HG02798 (cell line): ENCODE data around the gene APOBEC3G.

Experiments used
- ATAC-seq: cut with Tn5 transposase; IDR thresholded peaks from one replicate; pipeline ENCODE4 v1.9.1; 2021; ENCODE audit warnings: mild to moderate bottlenecking; ENCODE audit not compliant: unreplicated experiment, poor library complexity

APOBEC3G gene

DNA sequence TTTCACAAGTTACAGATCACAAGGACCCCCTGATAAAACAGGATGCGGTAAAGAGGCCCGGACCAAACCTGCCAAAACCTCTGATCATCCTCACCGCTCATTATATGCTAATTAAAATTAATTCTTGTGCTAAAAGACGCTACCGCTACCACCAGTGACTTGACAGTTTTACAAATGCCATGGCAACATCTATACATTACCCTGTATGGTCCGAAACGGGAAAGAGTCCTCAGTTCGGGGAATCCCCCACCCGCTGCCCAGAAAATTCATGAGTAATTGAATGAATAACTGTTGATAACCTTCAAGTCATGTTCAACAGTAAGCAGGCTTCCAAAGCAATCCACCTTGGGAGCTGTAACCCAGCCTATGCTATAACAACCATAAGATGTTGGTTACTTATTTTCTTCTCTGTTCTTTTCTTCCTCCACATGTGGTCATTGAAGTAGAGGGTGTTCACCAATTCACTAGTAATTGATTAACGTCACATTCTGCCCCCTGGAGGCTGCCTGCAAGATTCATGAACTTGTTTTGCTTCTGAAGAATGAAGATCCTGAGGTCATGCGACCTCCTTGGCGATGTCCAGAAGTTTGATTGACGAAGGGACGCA is 40.6 kb downstream of the APOBEC3G start:
- ATAC-seq: peak; percentile 48

DNA sequence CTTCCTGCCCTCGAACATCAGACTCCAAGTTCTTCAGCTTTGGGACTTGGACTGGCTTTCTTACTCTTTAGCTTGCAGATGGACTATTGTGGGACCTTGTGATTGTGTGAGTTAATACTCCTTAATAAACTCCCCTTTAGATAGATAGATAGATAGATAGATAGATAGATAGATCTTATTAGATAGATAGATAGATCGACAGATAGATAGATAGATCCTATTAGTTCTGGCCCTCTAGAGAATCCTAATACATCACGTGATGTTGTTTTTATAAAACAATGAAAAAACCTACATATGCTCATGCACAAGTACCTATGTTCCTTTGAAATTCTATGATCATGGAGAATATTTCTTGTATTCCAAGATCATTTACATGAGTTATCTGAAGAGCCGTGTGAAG is 43.9 kb downstream of the APOBEC3G start:
- ATAC-seq: no peak

DNA sequence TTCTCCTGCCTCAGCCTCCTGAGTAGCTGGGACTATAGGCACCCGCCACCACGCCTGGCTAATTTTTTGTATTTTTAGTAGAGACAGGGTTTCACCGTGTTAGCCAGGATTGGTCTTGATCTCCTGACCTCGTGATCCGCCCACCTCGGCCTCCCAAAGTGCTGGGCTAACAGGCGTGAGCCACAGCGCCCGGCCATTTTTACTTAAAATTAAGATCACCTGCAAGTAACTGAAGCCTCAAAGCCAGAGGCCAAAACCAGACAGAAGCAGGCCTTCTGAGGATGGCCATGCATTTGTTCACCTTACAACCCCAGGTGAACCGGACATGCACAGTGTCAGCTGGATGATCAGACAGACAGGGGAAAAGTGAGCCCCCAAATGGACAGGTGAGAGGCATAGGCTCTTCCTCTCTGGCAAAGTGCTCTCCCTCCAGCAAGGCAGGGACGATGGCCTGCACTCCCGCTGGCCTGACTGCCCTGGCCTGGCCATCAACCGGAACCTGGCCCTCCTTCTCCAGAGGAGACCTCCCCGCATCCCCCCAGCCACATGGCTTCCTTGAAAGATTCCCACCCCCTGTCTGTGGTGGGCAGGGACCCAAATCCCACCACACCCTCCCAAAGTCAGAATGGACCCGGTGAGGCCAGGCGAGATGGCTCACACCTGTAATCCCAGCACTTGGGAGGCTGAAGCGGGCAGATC is 45.8 kb downstream of the APOBEC3G start:
- ATAC-seq: no peak

DNA sequence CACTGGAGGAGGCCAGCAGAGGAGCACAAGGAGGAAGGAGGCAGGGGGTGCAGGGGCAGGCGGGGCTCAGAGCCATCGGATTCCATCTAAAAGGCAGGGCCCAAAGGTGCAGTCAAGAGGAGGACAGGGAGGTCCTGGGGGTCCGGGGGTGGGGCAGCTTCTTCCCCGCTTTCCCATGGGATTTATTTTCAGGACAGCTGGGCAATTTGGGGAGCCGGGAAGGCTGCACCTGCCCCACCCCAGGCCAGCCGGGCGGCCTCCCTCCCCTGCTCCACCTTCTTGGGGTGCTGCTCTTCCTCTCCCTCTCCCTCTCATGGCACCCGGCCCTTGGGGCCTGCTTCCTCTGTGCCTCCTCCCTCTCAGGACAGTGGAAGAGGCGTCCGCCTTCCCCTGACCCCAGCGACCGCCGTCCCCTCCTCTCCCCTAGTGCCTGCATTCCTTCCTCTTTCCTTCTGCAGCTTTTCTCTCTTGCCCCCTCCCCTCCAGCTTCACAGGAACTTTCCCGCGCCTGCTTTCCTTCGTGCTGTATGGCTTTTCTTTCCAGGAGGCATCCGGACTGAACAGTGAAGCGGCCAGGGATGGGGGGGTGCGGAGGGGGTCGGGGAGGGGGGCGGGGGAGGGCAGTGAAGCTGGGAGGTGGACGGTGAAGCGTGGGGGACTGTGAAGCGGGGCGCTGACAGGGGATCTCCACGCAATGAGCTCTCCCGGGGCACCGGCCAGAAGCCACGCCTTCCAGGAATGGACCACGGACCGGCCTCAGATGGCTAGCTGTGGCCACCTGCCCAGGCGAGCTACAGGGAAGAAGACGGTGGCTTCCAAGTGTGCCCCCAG is 46.9 kb downstream of the APOBEC3G start:
- no peak for ATAC-seq

DNA sequence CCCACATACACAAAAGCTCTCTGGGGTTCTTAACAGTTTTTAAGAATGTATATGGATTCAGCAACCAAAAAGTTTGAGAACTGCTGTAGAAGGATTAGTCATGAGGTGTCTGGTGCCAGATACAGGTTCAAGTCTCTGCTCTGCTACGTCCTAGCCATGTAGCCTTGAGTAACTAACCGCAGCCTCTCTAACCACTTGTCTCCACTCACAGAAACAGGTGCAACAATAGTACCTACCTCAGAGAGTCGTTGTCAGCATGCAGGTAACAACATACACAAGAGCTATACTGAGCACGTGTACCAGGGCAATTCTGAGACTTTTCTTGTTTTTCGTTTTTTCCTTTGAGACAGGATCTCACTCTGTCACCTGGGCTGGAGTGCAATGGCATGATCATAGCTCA is 48.5 kb downstream of the APOBEC3G start:
- ATAC-seq: no peak

GRCh38 chr22:39128508-39128907 is 51.4 kb downstream of the APOBEC3G start:
- no peak for ATAC-seq

DNA sequence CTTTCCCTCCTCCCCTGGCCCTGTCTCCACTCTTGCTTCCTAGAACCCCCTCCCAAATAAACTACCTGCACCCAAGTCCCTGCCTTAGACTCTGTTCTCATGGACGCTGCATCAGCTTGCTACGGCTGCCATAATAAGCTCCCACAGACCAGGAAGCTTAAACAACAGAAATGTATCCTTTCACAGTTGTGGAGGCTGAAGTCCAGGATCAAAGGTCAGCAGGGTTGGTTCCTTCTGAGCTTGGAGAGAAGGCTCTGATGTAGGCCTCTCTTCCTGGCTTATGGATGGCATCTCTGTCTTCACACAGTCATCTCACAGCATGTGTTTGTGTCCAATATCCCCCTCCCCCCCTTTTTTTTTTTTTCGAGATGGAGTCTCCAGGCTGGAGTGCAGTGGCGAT is 52.0 kb downstream of the APOBEC3G start:
- ATAC-seq: no peak

- no peak for ATAC-seq
These were observed 52.7 kb downstream of the APOBEC3G start for GRCh38 chr22:39129746-39130145.

DNA sequence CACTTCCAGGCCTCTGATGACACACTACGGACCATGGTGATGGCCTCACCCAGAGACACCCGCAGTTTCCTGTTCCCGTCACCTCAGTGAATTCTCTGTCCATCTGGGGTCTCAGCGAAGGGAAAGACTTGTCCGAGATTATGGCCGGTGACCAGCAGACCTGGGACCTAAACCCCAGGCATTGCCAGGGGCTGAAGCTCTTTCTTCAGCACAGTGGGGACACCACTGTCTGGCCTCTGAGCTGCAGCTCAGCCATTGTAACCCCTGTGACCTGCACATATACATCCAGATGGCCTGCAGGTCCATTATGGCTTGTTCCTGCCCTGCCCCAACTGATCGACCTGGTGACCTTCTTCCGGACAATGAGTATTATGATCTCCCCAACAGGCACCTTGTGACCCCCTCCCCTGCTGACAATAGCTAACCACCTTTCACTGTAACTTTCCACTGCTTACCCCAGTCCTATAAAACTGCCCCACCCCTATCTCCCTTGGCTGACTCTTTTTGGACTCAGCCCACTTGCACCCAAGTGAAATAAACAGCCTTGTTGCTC is 53.2 kb downstream of the APOBEC3G start:
- ATAC-seq: no peak

DNA sequence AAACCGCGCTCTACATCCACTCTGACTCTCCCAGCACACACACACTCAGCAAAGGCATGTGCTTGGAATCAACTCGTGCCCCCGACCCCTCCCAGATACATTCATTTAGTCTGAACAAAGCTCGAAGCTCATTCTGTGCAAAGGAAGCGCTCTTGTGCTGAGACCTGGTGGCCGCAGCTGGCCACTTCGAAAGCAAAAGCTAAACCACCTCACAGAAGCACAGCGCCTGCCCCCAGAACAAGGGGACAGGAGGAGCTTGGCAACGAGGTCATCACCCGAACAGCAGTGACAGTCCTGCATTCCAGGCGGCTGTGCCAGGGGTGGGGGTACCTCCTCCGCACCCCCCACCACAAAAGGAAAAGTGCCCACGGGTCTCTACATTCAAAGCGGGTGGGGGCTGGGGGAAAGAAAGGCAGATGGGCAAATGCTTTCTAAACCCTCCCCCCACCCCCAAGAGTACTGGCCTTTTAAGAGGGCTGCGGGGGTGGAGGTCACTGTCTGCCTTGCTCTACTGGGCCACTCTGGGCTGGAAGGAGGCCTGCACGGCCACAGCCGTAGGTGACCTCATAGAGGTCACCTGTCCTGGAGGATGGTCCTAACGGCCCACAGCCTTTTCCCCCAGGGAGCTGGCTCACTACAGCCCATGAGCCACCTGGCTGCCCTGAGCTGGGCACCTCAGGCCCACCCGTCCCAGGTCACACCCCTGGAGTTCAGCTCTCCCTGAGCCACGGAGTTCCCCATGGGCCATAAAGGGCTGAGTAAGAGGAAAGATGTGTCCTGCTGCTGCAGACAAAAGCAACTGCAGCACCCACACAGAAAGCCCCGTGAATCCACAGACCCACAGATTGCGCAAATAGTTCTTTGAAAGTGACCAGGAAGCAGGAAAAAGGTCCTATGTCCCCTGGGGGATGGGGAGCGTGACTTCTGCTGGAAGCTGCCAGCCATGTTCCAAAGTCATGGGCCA is 54.1 kb downstream of the APOBEC3G start:
- no peak for ATAC-seq

DNA sequence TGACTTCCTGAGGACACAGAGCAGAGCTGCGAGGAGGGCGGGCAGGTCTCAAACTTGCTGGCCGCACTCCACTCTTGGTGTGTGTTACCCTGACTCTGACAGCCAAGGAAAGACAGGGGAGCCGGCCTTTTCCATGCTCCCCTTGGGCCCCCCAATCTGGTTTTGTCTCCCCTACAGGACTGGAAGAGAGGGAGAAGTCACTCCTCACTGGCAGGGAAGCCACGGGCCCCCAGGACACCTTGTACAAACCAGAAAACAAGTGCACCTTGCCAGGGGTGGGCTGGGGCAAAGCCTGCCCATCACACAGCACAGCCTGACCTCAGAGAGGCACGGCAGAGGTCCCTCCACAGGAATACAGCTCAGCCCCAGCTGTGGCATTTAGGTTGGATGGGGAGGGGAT is 55.2 kb downstream of the APOBEC3G start:
- no peak for ATAC-seq

GRCh38 chr22:39132871-39133524 is 55.9 kb downstream of the APOBEC3G start:
- no peak for ATAC-seq

DNA sequence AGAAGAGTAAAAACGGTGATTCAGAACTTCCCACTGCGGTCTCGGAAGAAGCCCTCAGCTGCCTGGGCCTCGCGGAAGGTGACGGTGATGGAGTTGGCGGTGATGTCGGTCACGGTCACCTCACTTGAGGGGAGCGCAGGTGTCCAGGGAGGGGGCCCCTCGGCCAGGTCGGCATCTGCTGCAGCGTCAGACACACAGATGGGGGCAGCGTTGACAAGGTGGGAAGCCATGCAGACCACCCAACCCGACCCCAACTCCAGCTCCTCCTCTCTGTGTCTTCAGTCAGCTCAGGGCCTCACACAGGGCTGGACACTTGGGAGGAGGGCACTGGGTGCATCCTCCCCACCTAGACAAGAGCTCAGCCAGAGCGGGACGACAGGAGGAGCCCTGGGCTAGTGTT is 56.8 kb downstream of the APOBEC3G start:
- ATAC-seq: no peak

- ATAC-seq: no peak
These were observed 57.5 kb downstream of the APOBEC3G start for GRCh38 chr22:39134366-39135091.

- no peak for ATAC-seq
These were observed 58.2 kb downstream of the APOBEC3G start for GRCh38 chr22:39135092-39135896.

GRCh38 chr22:39136317-39136716 is 59.2 kb downstream of the APOBEC3G start:
- no peak for ATAC-seq
